ENCODE data around the gene LRRC38.

LRRC38 gene

DNA sequence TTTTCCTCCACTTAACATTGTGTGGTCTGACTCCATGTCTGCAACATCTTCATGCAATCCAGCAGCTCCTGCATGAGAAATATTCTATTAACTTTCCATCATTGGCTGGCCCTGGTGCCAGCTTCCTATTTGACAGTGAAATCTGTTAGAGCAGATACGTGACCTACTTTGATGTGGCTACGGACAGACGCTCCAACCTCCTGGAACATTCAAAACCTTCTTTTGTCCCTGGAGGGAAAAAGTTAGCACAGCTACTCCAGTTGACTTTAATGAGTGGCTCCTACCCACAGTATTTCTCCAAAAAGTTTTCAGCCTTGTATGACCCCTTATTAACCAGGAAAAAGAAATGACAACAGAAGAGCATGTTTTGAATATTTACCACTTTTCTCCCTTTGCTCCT lies 81.6 kb downstream of the LRRC38 start:
- Histone ChIP-seq H3K27ac (ENCODE audit: low read depth, low read length, poor library complexity, severe bottlenecking) (no peak overlapping the region), H3K4me2 (ENCODE audit: low read length) (no peak overlapping the region), H3K9me2 (ENCODE audit: low read depth, low read length) (no peaks in the 10 kb centered on the region), H3K36me3 (ENCODE audit: insufficient read depth, low read length) (no peaks in the 10 kb centered on the region), H2AFZ (ENCODE audit: low read length) (no peak overlapping the region), H3K79me2 (ENCODE audit: insufficient read depth, low read length) (no peaks in the 10 kb centered on the region), H3K9me3 (ENCODE audit: low read length) (no peaks in the 10 kb centered on the region), H3K9ac (ENCODE audit: low read length) (no peak overlapping the region), H3K4me3 (ENCODE audit: low read depth, low read length, poor library complexity, severe bottlenecking) (no peak overlapping the region), H4K20me1 (ENCODE audit: insufficient read depth, low read length) (no peaks in the 10 kb centered on the region), H3K27me3 (ENCODE audit: insufficient read depth, low read length) (no peaks in the 10 kb centered on the region), H3F3A (ENCODE audit: insufficient read depth, low read length) (no peaks in the 10 kb centered on the region), H3K4me1 (ENCODE audit: insufficient read depth, low read length, severe bottlenecking) (no peaks in the 10 kb centered on the region)
- TF ChIP-seq, protein P1, sequence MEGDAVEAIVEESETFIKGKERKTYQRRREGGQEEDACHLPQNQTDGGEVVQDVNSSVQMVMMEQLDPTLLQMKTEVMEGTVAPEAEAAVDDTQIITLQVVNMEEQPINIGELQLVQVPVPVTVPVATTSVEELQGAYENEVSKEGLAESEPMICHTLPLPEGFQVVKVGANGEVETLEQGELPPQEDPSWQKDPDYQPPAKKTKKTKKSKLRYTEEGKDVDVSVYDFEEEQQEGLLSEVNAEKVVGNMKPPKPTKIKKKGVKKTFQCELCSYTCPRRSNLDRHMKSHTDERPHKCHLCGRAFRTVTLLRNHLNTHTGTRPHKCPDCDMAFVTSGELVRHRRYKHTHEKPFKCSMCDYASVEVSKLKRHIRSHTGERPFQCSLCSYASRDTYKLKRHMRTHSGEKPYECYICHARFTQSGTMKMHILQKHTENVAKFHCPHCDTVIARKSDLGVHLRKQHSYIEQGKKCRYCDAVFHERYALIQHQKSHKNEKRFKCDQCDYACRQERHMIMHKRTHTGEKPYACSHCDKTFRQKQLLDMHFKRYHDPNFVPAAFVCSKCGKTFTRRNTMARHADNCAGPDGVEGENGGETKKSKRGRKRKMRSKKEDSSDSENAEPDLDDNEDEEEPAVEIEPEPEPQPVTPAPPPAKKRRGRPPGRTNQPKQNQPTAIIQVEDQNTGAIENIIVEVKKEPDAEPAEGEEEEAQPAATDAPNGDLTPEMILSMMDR (IDR thresholded peaks at IDR 0.05; ENCODE audit: low read length), result no peak
- no peak for TF ChIP-seq EZH2 (IDR thresholded peaks at IDR 0.05; ENCODE audit: borderline replicate concordance, low read length)

DNA sequence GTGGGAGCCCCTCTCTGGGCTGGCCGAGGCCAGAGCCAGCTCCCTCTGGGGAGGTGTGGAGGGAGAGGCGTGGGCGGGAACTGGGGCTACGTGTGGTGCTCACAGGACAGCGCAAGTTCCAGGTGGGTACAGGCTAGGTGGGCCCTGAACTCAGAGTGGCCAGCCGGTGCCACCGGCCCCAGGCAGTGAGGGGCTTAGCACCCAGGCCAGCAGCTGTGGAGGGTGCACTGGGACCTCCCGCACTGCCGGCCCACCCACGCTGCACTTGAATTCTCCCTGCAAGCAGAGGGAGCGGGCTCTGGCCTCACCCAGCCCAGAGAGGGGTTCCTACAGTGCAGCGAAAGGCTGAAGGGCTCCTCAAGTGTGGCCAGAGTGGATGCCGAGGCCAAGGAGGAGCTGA lies 83.3 kb downstream of the LRRC38 start:
- H3K36me3 ChIP-seq (ENCODE audit: insufficient read depth, low read length), result no peaks in the 10 kb centered on the region

More for the DNA sequence above, 83.3 kb downstream of the LRRC38 start:
- no peaks in the 10 kb centered on the region for H3K79me2 ChIP-seq (ENCODE audit: insufficient read depth, low read length)
- no peak overlapping the region for H2AFZ ChIP-seq (ENCODE audit: low read length)
- no peaks in the 10 kb centered on the region for H3F3A ChIP-seq (ENCODE audit: insufficient read depth, low read length)
- no peaks in the 10 kb centered on the region for H4K20me1 ChIP-seq (ENCODE audit: insufficient read depth, low read length)
- H3K9me2 ChIP-seq (ENCODE audit: low read depth, low read length), result no peaks in the 10 kb centered on the region
- no peak overlapping the region for H3K4me2 ChIP-seq (ENCODE audit: low read length)
- no peak overlapping the region for H3K4me3 ChIP-seq (ENCODE audit: low read depth, low read length, poor library complexity, severe bottlenecking)
- no peaks in the 10 kb centered on the region for H3K4me1 ChIP-seq (ENCODE audit: insufficient read depth, low read length, severe bottlenecking)
- H3K27me3 ChIP-seq (ENCODE audit: insufficient read depth, low read length), result no peaks in the 10 kb centered on the region
- H3K9ac ChIP-seq (ENCODE audit: low read length), result no peak overlapping the region
- TF ChIP-seq EZH2 (IDR thresholded peaks at IDR 0.05; ENCODE audit: borderline replicate concordance, low read length), result no peak
- TF ChIP-seq, protein P1 (IDR thresholded peaks at IDR 0.05; ENCODE audit: low read length), result no peak
- H3K27ac ChIP-seq (ENCODE audit: low read depth, low read length, poor library complexity, severe bottlenecking), result no peak overlapping the region
- no peaks in the 10 kb centered on the region for H3K9me3 ChIP-seq (ENCODE audit: low read length)

Measured in OCI-LY1 (cell line).